BJ (cell line): ENCODE measurements around the gene FASTKD1. TPM values are rescaled to one million over a fixed set of nuclear protein-coding genes. Genes with fewer than 3 reads are reported as not detected.
"Not testable (repeated sequence)": the region's sequence is repeated elsewhere in the genome, so short reads cannot be mapped to it uniquely, and the experiment has no call there.

Experiments
- CTCF ChIA-PET: fragments of 350-600 bp; formaldehyde crosslinking; extraction: SDS; loops from one replicate; lab custom pipeline; 2021; ENCODE audit warnings: antibody characterized with exemption, inconsistent platforms; lab: Yijun Ruan, JAX
- POLR2A ChIA-PET: fragments of 300-600 bp; sonication (Branson Sonifier 250); formaldehyde crosslinking; extraction: SDS; loops from one replicate; lab custom pipeline; 2021; ENCODE audit warnings: antibody characterized with exemption; lab: Charles Lee
- DNase-seq: peaks from one replicate; pipeline ENCODE4 v3.0.0-alpha.2; 2011; ENCODE audit warnings: low read depth
- H3K27me3 ChIP-seq: 2 replicates; pipeline ENCODE4 v1.6.0; 2011; ENCODE audit warnings: low read length; ENCODE audit not compliant: control insufficient read depth, insufficient read depth
- H3K36me3 ChIP-seq: 2 replicates; pipeline ENCODE4 v1.5.1; 2011; ENCODE audit warnings: low read length; ENCODE audit not compliant: control insufficient read depth, insufficient read depth
- H3K4me3 ChIP-seq: 2 replicates; pipeline ENCODE4 v1.5.1; 2011; ENCODE audit warnings: low read depth, mild to moderate bottlenecking, control low read depth, low read length
- polyA plus RNA-seq: library from polyadenylated mRNA; depleted of rRNA; stranded (reverse); fragments of >200 nt; gene quantifications from 2 replicates; pipeline ENCODE4 v1.2.3, GENCODE V29; 2011
- TF ChIP-seq, protein P1 (sequence below): IDR thresholded peaks from 2 replicates; pipeline ENCODE4 v1.5.1; 2011; ENCODE audit warnings: low read depth, mild to moderate bottlenecking, control low read depth, inconsistent platforms, low read length, moderate library complexity; ENCODE audit not compliant: insufficient read depth

Gene FASTKD1
- polyA plus RNA-seq, 1 experiment: 5.8 TPM

DNA sequence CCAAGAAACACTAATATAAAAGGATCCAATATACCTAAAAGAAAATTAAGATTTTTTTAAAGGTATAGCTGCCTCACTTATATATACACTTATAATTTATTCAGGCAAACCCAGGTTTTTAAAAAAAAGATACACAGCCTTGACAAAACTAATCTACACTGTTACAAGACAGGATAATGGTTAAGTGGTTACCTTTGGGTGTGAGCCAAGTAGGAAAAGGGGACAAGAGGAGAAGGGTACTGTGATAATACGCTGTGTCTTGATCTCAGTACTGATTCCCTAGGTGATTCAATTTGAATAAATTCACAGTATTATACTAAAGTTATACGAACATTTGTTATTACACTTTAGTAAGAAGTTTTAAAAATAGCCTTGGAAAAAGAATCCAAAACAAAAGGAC lies 33.5 kb downstream of the FASTKD1 start:
- TF ChIP-seq, protein P1, sequence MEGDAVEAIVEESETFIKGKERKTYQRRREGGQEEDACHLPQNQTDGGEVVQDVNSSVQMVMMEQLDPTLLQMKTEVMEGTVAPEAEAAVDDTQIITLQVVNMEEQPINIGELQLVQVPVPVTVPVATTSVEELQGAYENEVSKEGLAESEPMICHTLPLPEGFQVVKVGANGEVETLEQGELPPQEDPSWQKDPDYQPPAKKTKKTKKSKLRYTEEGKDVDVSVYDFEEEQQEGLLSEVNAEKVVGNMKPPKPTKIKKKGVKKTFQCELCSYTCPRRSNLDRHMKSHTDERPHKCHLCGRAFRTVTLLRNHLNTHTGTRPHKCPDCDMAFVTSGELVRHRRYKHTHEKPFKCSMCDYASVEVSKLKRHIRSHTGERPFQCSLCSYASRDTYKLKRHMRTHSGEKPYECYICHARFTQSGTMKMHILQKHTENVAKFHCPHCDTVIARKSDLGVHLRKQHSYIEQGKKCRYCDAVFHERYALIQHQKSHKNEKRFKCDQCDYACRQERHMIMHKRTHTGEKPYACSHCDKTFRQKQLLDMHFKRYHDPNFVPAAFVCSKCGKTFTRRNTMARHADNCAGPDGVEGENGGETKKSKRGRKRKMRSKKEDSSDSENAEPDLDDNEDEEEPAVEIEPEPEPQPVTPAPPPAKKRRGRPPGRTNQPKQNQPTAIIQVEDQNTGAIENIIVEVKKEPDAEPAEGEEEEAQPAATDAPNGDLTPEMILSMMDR: no peak
- H3K27me3 ChIP-seq: no peaks in the 10 kb centered on the region
- H3K4me3 ChIP-seq: no peak overlapping the region
- ChIA-PET POLR2A (no interaction called here), CTCF (interaction anchor here (0.9 kb wide), 1 partner anchor 12 kb away, joined by 3 read pairs; no protein-coding TSS in a partner anchor)
- H3K36me3 ChIP-seq: no peaks in the 10 kb centered on the region
- DNase-seq: no peak

DNA sequence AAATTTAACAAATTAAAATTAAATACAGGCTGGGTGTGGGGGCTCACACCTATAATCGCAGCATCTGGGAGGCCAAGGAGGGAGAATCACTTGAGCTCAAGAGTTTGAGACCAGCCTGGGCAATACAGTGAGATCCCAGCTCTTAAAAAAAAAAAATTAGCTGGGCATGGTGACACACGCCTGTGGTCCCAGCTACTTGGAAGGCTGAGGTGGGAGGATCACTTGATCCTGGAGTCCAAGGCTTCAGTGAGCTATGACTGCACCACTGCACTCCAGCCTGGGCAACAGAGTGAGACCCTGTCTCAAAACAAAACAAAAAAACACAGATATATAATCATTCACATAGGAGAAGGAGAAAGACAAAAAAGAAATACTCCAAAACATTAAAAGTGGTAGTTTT lies 34.2 kb downstream of the FASTKD1 start:
- H3K4me3 ChIP-seq, H3K27me3 ChIP-seq, DNase-seq, POLR2A ChIA-PET, H3K36me3 ChIP-seq: not testable (repeated sequence)
- CTCF ChIA-PET: interaction anchor here (0.9 kb wide), 1 partner anchor 11 kb away, joined by 3 read pairs; no protein-coding TSS in a partner anchor

DNA sequence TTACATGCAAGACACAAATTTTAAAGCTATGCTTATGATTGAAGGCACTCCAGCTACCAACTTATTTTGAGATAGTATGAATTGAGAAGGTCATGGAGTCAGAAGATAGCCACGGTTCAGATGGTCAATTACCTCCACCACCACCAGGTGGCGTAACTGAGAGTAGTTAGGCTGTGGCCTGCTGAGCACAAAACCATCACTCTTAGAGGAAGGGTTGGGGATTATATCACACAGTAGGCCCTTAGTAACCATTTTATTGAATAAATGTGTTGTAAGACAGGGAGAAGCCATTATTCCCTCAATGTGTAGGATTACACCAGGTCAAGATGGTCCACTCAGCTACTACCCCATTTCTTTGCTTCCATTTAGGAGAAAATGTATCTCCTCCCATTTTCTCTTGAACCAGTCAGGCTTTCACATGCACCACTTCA lies 45.4 kb downstream of the FASTKD1 start:
- POLR2A ChIA-PET: no interaction called here
- TF ChIP-seq, protein P1: peak; percentile 86
- Histone ChIP-seq H3K27me3 (no peaks in the 10 kb centered on the region), H3K4me3 (no peak overlapping the region), H3K36me3 (peaks cover 1% of the 10 kb centered on the region; the same call in 1 of the 2 replicates)
- CTCF ChIA-PET: interaction anchor here (0.6 to 1.7 kb wide), 15 partner anchors 11 to 402 kb away, joined by 3 to 5 read pairs (median 3); no protein-coding TSS in a partner anchor
- DNase-seq: no peak

DNA sequence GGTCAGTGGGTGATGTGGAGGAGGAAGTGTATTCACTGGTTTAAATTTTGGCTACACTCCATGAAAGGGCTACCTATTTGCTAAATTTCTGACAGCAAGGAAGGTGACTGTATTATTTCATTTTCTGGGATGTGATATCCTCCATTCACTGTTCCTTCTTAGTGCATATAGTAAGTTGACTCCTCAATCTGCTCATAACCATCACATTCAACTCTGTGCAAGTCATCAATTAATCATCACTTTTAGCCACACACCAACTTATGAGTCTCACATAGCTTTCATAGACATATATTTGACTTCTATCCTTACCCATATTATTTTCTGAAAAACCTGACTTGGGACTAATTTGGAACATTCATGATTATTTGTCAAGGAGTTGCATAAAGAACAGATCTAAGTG lies 47.2 kb downstream of the FASTKD1 start:
- no peak overlapping the region for H3K4me3 ChIP-seq
- no peak for DNase-seq
- POLR2A ChIA-PET: no interaction called here
- TF ChIP-seq, protein P1: no peak
- CTCF ChIA-PET: no interaction called here
- H3K36me3 ChIP-seq: peaks cover 1% of the 10 kb centered on the region; the same call in 1 of the 2 replicates
- no peaks in the 10 kb centered on the region for H3K27me3 ChIP-seq

DNA sequence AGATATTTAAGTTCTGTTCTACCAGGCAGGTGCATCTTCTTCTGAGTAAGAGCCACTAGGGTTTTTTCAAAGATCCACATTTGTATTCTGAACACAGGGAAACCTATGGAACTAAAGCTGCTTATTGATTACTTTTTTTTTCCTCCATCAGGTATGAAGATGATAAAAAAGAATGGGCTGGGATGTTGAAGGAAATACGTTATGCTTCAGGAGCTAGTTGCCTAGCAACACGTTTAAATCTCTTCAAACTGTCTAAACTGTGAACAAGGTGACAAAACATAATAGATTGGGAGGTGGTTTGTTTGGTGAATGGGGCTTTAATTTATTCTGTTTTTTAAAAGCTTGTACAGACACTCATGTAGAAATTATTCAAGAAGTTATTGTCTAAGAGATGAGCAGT lies 48.2 kb downstream of the FASTKD1 start:
- no peak for DNase-seq
- no peaks in the 10 kb centered on the region for H3K27me3 ChIP-seq
- ChIA-PET POLR2A (no interaction called here), CTCF (no interaction called here)
- no peak overlapping the region for H3K4me3 ChIP-seq
- H3K36me3 ChIP-seq: peaks cover 1% of the 10 kb centered on the region; the same call in 1 of the 2 replicates
- TF ChIP-seq, protein P1: no peak

DNA sequence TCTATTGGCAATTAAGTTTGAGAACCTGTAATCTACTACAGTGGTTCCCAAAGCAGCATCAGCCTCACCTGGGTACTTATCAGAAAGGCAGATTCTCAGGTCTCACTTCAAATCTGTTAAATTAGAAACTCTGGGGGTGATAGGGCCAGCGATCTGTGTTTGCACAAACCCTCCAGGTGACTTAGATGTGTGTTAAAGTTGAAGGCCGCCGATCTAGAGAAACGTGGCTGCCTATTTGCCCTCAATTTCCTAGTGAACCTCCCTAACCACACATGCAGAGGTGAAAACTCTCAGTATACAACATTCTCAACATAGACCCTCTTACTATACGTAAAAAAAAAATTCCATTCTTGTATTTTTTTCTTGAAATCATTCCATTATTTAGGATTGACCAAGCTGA lies 50.0 kb downstream of the FASTKD1 start:
- Histone ChIP-seq H3K27me3 (no peaks in the 10 kb centered on the region), H3K36me3 (no peaks in the 10 kb centered on the region), H3K4me3 (no peak overlapping the region)
- ChIA-PET POLR2A (no interaction called here), CTCF (interaction anchor here (0.8 kb wide), 1 partner anchor 248 kb away, joined by 3 read pairs; no protein-coding TSS in a partner anchor)
- TF ChIP-seq, protein P1: no peak
- DNase-seq: no peak
